HG03097 (cell line): ENCODE data around the gene SLC13A4.
"Not testable (repeated sequence)": the region's sequence is repeated elsewhere in the genome, so short reads cannot be mapped to it uniquely, and the experiment has no call there.

Experiments used
- ATAC-seq: cut with Tn5 transposase; IDR thresholded peaks from one replicate; pipeline ENCODE4 v1.9.1; 2021; ENCODE audit not compliant: unreplicated experiment, low FRiP score

Gene SLC13A4

DNA sequence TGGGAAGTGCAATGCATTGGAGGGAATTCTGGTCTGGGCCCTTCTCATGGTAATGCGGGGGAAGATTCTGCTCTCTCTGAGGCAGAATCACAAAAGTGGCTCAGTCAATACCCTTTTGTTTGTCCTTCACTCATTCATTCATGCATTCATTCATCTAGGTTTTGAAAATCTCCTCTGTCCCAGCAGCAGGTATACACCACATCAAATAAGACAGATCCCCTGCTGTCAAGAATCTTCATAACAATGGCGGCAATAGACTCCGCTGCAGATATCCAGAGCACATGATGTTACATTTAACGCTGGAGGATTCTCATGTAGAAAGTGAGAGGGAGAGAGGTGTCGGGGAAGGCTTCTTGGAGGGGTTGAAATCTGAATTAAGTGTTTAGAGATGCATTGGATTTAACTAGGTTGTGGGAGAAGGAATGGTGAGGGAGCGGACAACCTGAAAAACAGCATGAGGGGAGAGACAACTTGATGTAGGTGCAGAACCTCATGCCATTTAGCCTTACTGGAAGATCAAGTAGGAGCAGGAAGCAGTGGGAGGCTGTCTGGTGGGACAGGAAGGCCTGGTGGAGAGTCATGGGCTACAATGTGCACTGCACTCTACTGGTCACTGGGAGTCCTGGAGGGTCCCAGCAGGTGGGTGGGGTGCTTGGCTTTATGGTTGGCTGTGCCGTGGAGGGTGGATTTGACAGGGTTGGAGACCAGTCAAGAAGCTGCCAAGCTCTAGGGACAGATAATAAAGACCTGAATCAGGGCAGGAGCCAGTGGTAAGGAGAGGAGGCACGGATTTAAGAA lies 25.8 kb upstream of the SLC13A4 start:
- ATAC-seq = no peak

- no peak for ATAC-seq
These were observed 20.8 kb upstream of the SLC13A4 start, which contains the start of gene FAM180A for GRCh38 chr7:135748770-135749169. FAM180A (minus strand) TSS chr7:135748813; CDS start chr7:135748580, 233 bp downstream.

- no peak for ATAC-seq
These were observed 19.4 kb upstream of the SLC13A4 start for GRCh38 chr7:135747366-135747765.

GRCh38 chr7:135745703-135746312 lies 17.8 kb upstream of the SLC13A4 start:
- no peak for ATAC-seq

DNA sequence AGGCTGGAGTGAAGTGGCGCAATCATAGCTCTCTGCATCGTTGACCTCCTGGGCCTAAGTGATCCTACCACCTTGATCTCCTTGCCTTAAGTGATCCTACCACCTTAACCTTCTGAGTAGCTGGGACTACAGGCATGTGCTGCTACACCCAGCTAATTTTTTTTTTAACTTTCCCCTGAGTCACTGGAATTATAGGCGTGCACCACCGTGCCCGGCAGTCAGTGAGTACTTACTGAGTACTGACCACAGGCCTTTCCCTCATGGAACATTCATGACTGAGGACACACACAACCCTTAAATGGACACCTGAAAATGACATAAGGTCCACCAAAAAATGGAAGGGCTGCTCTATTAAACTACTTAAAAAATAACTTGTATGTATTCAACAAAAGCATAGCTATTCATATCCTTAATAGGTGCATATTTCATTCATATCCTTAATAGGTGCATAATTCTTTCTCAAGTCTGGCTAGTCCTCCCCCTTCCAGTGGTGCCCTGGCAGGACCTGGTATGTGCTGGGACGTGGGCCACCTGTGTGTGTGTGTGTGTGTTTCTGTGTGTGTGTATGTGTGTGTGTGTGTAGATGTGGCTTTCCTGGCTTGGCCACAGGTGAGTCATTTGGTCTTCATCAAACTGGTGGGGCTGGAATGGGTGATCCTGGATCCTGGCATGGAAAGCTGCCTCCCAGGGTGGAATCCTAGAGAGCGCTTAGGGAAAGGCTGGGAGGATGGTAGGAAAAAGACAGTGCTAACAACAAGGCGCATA lies 17.1 kb upstream of the SLC13A4 start:
- ATAC-seq = no peak

GRCh38 chr7:135743907-135744731 lies 16.1 kb upstream of the SLC13A4 start:
- no peak for ATAC-seq

DNA sequence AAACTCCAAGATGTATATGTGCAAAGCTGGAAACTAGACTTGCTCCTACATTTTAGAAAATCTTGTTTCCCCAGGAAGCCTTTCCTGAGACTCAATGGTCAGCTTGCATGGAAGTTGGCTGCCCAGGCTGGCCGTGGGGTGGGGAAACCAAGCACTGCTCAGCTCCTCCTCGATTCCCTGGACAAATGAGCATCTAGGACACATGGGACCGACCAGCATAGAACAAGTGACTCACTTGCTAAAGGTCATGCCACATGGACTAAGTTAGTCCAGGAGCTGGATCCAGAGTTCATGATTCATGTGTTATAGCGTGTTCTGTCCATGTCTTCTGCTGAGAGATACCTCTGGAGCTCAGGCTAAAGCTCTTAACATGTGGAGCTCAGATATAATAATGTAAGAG lies 14.4 kb upstream of the SLC13A4 start:
- no peak for ATAC-seq

DNA sequence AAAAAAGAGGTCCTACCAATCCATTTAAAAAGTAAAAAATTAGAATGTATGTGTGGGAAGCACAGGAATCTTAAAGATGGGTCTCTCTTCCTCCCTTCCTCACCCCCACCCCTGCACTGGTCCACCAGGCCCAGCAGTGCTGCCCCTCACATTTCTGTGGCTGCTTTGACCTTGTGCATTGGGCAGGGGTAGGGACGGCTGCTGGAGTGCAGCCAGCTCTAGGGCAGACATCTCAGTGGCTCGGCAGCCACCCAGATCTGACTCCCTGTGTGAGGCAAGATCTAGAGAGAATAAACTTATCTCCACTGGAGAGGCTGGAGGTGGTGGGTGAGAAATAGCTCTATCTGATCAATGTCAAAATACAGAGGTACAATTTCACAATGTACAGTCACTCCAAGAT lies 13.9 kb upstream of the SLC13A4 start:
- ATAC-seq = no peak

GRCh38 chr7:135740889-135741288 lies 12.9 kb upstream of the SLC13A4 start:
- ATAC-seq = no peak

DNA sequence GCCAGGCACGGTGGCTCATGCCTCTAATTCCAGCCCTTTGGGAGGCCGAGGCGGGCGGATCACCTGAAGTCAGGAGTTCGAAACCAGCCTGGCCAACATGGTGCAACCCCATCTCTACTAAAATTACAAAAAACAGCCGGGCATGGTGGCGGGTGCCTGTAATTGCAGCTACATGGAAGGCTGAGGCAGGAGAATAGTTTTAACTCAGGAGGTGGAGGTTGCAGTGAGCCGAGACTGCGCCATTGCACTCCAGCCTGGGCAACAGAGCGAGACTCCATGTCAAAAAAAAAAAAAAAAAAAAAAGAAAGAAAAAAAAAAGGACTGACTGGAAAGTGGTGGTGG lies 9.3 kb upstream of the SLC13A4 start:
- not testable (repeated sequence) for ATAC-seq

DNA sequence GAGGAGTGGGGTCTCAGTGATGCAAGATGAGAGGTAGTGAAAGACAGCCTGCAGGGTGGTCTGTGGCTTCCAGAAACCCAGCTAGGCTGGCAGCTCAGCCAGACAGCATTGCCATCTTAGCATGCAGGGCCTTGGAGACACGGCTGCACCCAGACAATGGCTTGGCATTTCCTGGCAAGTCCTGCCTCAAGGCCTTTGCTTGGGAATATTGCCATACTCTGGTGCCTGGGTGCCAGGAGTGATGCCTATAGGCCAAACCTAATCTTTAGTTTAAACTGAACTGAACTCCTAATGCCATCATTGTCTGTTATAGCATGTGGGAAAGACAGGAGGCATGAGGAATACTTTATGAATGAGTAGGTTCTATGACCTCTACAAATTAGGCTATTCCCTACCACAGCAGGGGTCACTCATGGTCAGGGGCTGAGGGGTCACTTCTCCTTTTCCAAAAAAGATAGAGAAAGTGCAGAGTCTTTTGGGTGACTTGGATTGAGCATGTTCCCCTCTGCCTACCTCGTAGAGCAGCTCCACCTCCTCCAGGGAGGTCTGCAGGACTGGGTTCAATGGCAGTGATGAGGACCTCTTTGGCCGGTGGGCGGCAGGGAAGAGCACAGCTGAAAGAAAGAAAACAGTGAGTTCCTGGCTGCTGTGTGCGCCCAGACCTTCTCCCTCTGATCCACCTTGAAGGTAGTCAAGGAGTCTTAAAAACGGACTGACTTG lies 8.8 kb upstream of the SLC13A4 start:
- ATAC-seq = no peak

GRCh38 chr7:135734343-135734689 lies 6.3 kb upstream of the SLC13A4 start:
- no peak for ATAC-seq

GRCh38 chr7:135733603-135734342 lies 5.8 kb upstream of the SLC13A4 start:
- no peak for ATAC-seq

- no peak for ATAC-seq
These were observed 3.1 kb upstream of the SLC13A4 start for GRCh38 chr7:135731131-135731530.

DNA sequence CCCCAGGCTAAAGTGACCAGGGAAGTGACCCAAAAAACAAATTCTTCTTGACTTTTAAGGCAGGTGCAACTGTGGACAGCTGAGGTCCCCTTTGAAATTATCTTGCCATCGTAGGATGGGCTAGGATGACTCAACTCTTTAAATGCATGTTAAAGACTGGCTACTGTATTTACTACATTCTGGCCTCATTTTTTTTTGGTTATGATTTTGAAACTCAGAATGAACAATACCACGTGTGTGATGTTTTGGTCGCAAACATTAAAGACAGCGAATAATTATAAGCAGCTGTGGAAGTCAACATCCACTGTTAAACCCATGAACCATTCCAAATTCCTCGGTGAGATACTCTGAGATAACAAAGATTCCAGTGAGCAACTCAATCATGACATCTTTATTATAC lies 1.2 kb upstream of the SLC13A4 start:
- no peak for ATAC-seq

- no peak for ATAC-seq
These were observed 894 bp downstream of the SLC13A4 start for GRCh38 chr7:135726911-135727673.

- ATAC-seq = no peak
These were observed 1.7 kb downstream of the SLC13A4 start for GRCh38 chr7:135726276-135726788.

- ATAC-seq = no peak
These were observed 4.6 kb downstream of the SLC13A4 start for GRCh38 chr7:135723411-135723810.
